Measurements from ENCODE around the gene KLHL20.
"Not testable (repeated sequence)": the region's sequence is repeated elsewhere in the genome, so short reads cannot be mapped to it uniquely, and the experiment has no call there.

KLHL20 gene

DNA sequence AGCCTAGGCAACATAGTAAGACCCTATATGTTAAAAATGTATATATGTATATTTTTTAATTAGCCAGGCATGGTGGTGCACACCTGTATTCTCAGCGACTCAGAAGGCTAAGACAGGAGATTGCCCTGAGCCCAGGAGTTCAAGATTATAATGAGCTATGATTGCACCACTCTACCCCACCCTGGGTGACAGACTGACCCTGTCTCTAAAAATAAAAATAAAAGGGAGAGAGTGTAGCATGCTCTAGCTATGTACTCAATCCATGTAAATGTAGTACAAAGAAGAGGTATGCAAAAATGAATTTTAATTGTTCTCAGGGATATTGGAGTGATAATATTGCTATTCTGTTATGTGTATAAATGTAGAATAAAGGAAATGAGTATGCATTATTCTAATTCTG, 56.8 kb downstream of the KLHL20 start:
- no peaks in the 10 kb centered on the region for H3K4me1 Mint-ChIP-seq (ENCODE audit: low read depth)
- H3K4me3 Mint-ChIP-seq, result no peak overlapping the region
- peaks cover 21% of the 10 kb centered on the region for H3K36me3 Mint-ChIP-seq (ENCODE audit: low read depth)
- no peaks in the 10 kb centered on the region for H3K27me3 Mint-ChIP-seq (ENCODE audit: low read depth)
- H3K9me3 Mint-ChIP-seq, result no peaks in the 10 kb centered on the region
- no peak overlapping the region for H3K27ac Mint-ChIP-seq

DNA sequence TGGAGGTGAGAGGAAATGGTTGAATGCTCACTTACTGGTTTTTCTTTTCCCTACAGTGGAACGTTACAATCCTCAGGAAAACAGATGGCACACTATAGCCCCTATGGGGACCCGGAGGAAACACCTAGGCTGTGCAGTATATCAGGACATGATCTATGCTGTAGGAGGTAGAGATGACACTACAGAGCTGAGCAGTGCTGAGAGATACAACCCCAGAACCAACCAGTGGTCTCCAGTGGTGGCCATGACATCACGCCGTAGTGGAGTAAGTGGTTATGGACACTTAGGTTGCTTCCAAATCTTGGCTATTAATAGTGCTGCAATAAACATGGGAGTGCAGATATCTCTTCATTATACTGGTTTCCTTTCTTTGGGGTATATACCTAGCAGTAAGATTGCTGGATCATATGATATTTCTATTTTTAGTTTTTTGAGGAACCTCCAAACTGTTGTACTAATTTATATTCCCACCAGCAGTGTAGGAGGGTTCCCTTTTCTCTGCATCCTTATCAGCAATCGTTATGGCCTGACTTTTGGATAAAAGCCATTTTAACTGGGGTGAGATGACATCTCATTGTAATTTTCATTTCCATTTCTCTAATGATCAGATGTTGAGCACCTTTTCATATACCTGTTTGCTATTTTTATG, 60.9 kb downstream of the KLHL20 start:
- H3K4me1 Mint-ChIP-seq (ENCODE audit: low read depth), result no peaks in the 10 kb centered on the region
- H3K9me3 Mint-ChIP-seq, result no peaks in the 10 kb centered on the region
- no peaks in the 10 kb centered on the region for H3K27me3 Mint-ChIP-seq (ENCODE audit: low read depth)
- peaks cover 36% of the 10 kb centered on the region for H3K36me3 Mint-ChIP-seq (ENCODE audit: low read depth)
- no peak overlapping the region for H3K4me3 Mint-ChIP-seq
- no peak overlapping the region for H3K27ac Mint-ChIP-seq

DNA sequence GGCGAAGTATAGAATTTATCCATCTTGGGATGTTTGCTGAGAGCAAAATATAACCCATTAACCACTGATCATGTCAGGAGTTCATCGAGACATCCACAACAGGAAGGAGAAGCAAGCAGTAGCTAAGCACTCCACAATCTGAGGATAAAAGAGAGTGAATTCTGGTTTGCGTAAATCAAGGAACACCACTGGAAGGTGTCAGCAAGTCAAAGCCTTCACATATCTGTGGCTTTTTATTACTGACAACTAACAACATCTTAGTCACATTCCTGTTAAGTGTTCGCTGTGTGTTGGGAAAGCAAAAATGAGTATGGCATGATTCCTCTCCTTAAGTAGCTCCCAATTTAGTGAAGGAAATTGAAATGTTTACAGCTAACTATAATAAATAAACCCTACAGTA, 65.2 kb downstream of the KLHL20 start:
- H3K9me3 Mint-ChIP-seq, result no peaks in the 10 kb centered on the region
- no peak overlapping the region for H3K4me3 Mint-ChIP-seq
- H3K27me3 Mint-ChIP-seq (ENCODE audit: low read depth), result no peaks in the 10 kb centered on the region
- peaks cover 41% of the 10 kb centered on the region for H3K36me3 Mint-ChIP-seq (ENCODE audit: low read depth)
- H3K27ac Mint-ChIP-seq, result no peak overlapping the region
- no peaks in the 10 kb centered on the region for H3K4me1 Mint-ChIP-seq (ENCODE audit: low read depth)

DNA sequence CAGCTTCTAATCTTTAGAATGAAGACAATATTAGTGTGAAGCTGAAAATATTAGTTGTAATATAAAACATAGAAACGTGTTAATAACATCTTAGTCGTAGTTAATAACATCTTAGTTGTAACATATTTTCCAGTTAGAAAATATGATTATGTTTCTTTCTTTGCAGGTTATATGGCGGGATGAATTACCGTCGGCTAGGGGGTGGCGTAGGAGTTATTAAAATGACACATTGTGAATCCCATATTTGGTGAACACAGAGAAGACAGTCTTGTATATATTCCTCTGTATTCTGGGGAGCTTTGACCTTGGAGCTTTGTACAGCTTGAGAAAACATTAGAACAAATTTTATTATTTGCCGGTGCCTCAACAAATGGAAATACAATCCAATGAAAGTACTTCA, 70.2 kb downstream of the KLHL20 start:
- no peak overlapping the region for H3K4me3 Mint-ChIP-seq
- H3K36me3 Mint-ChIP-seq (ENCODE audit: low read depth), result peaks cover 12% of the 10 kb centered on the region
- no peaks in the 10 kb centered on the region for H3K27me3 Mint-ChIP-seq (ENCODE audit: low read depth)
- no peak overlapping the region for H3K27ac Mint-ChIP-seq
- no peaks in the 10 kb centered on the region for H3K9me3 Mint-ChIP-seq
- H3K4me1 Mint-ChIP-seq (ENCODE audit: low read depth), result no peaks in the 10 kb centered on the region

DNA sequence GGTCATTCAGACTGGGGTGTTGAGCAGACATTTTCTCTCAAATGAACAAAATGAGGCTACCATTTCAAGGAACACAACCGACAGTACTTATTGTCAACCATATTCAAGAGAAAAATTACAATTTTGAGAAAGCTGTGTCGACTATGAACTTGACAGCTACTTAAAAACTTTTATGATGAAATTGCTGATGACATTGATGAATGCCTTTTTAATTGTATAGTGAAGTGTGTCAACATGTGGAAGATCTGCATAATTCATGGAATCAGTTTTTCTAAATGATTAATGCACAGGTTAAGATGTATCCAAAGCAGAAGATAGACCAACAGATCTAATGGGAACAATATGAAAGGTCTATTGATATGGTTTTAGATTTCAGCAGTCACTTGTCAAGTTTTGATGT, 75.1 kb downstream of the KLHL20 start:
- Mint-ChIP-seq H3K4me1 (ENCODE audit: low read depth) (no peaks in the 10 kb centered on the region), H3K9me3 (no peaks in the 10 kb centered on the region), H3K27me3 (ENCODE audit: low read depth) (no peaks in the 10 kb centered on the region), H3K36me3 (ENCODE audit: low read depth) (peaks cover 14% of the 10 kb centered on the region), H3K27ac (no peak overlapping the region), H3K4me3 (no peak overlapping the region)

DNA sequence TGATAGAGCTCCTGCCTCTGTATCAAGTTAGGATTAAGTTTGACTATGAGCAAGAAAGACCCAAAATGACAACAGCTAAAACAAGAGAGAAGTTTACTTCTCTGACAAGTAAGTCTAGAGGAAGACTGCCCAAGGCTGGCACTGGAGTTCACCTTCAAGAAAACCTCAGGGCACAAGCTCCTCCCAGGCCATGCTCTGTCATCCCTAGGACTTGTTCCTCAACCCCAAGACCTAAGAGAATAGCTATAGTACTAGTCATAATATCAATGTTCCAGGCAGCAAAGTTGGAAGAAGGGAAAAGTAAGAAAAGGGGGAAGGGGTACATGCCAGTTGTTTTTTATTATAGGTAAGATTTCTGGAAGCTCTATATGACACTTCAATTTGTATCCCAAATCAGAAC, 83.3 kb downstream of the KLHL20 start:
- Mint-ChIP-seq H3K4me3 (no peak overlapping the region), H3K4me1 (ENCODE audit: low read depth) (no peaks in the 10 kb centered on the region), H3K27ac (no peak overlapping the region), H3K36me3 (ENCODE audit: low read depth) (peaks cover 33% of the 10 kb centered on the region), H3K9me3 (no peaks in the 10 kb centered on the region), H3K27me3 (ENCODE audit: low read depth) (no peaks in the 10 kb centered on the region)

DNA sequence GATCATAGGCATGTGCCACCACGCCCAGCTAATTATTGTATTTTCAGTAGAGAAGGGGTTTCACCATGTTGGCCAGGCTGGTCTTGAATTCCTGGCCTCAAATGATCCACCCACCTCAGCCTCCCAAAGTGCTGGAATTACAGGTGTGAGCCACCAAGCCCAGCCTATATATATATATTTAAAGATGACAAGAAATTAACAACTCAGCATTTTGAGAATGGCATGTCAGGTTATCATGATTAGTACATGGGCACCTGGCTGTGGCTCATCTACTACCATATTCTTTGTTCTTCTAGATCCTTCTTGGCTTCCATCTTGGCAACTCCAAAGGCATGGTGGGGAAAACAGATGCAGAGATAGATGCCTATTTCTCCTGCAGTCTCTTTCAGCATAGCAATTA, 85.2 kb downstream of the KLHL20 start:
- H3K9me3 Mint-ChIP-seq; H3K27ac Mint-ChIP-seq; H3K4me1 Mint-ChIP-seq (ENCODE audit: low read depth); H3K27me3 Mint-ChIP-seq (ENCODE audit: low read depth); H3K4me3 Mint-ChIP-seq: not testable (repeated sequence)
- peaks cover 30% of the 10 kb centered on the region for H3K36me3 Mint-ChIP-seq (ENCODE audit: low read depth)

DNA sequence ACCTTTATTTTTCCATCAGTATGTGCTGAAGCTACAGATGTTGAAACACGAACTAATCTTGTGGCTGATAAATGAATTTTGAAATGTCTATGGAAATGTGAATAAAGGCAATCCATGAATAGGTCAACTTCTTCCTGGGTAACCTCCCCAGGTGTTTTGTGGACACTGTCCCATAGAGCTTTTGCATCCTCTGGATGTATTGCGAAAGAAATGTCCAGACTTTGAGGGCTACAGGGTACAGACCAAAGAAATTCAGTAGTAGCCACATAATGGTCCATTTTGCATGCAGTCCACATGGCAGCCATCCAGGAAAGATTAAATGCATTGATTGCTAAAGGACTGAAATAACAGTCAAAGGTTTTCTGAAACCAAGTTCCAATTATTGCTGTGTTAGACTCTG, 88.2 kb downstream of the KLHL20 start:
- no peak overlapping the region for H3K27ac Mint-ChIP-seq
- H3K4me3 Mint-ChIP-seq, result no peak overlapping the region
- H3K9me3 Mint-ChIP-seq, result no peaks in the 10 kb centered on the region
- H3K36me3 Mint-ChIP-seq (ENCODE audit: low read depth), result peaks cover 34% of the 10 kb centered on the region
- peaks cover 2% of the 10 kb centered on the region for H3K4me1 Mint-ChIP-seq (ENCODE audit: low read depth)
- H3K27me3 Mint-ChIP-seq (ENCODE audit: low read depth), result no peaks in the 10 kb centered on the region

DNA sequence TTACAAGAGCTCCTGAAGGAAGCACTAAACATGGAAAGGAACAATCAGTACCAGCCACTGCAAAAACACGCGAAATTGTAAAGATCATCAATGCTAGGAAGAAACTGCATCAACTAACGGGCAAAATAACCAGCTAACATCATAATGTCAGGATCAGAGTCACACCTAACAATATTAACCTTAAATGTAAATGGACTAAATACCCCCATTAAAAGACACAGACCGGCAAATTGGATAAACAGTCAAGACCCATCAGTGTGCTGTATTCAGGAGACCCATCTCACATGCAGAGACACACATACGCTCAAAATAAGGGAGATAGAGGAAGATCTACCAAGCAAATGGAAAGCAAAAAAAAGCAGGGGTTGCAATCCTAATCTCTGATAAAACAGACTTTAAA, 98.9 kb downstream of the KLHL20 start:
- H3K4me1 Mint-ChIP-seq (ENCODE audit: low read depth), result peaks cover 31% of the 10 kb centered on the region
- peaks cover 41% of the 10 kb centered on the region for H3K36me3 Mint-ChIP-seq (ENCODE audit: low read depth)
- not testable (repeated sequence) for H3K4me3 Mint-ChIP-seq; H3K27ac Mint-ChIP-seq; H3K27me3 Mint-ChIP-seq (ENCODE audit: low read depth); H3K9me3 Mint-ChIP-seq

DNA sequence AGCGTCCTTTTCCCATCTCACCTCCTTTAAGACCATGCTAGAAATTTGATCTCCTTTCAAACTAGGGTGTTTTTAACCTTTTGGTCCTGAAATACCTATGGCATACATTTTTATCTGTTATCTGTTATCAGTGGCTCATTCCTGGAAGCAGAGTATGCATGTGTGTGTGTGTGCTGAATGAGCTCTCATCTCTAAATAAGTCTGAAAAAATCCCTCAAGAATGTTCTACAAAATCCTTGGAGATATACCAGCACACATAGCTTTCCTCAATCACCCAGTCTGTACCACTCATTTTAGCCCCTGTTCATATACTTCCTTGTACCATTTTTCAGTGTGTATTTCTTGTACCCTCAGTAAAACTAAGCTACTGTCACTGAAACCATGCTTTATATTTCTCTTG, 103.7 kb downstream of the KLHL20 start:
- H3K36me3 Mint-ChIP-seq (ENCODE audit: low read depth), result peaks cover 37% of the 10 kb centered on the region
- no peaks in the 10 kb centered on the region for H3K27me3 Mint-ChIP-seq (ENCODE audit: low read depth)
- H3K27ac Mint-ChIP-seq, result no peak overlapping the region
- H3K9me3 Mint-ChIP-seq, result no peaks in the 10 kb centered on the region
- peaks cover 46% of the 10 kb centered on the region for H3K4me1 Mint-ChIP-seq (ENCODE audit: low read depth)
- no peak overlapping the region for H3K4me3 Mint-ChIP-seq

DNA sequence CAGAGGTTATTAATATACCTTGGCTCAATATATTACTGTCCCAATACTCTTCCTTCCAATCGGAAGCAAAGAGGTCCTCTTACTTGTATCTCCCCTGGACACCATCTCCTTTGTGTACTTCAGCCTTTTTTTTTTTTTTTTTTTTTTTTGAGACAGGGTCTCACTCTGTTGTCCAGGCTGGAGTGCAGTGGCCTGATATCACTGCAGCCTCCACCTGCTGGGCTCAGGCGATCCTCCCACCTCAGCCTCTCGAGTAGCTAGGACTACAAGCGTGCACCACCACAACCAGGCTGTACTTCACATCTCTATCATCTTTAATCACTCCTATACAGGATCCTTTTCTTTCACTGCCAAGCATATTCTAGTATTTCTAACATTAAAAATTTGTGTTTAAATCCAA, 106.9 kb downstream of the KLHL20 start:
- H3K27me3 Mint-ChIP-seq (ENCODE audit: low read depth), result no peaks in the 10 kb centered on the region
- H3K4me1 Mint-ChIP-seq (ENCODE audit: low read depth), result peaks cover 41% of the 10 kb centered on the region
- peak overlapping the region; percentile 94 for H3K4me3 Mint-ChIP-seq
- peak overlapping the region; percentile 11 for H3K27ac Mint-ChIP-seq
- H3K36me3 Mint-ChIP-seq (ENCODE audit: low read depth), result peaks cover 34% of the 10 kb centered on the region
- H3K9me3 Mint-ChIP-seq, result no peaks in the 10 kb centered on the region

DNA sequence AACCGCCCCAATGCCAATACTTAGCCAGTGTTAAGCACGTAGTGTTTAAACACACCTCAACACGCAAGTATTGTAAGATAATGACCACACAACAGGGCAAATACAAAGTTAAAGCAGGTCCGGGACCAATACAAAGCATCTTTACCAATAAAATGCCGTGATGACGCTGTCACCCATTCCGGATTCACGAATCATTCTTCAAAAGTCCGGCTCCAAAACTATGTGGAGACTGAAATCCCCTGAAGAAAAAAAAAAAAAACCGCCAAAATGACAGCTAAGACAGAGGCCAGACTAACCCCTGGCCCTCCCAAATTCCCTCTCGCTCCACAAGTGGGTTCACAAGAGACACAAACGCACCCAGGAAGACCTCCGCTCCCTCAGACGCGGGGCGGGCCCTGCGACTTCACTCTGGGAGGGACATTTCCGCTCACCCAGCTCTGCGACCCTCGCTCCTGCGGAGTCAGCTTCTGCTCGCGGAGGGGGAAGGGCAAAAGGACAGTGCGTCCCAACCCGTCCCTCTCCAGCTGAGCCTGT, 109.1 kb downstream of the KLHL20 start:
- H3K27ac Mint-ChIP-seq, result peak overlapping the region; percentile 95
- H3K9me3 Mint-ChIP-seq, result no peaks in the 10 kb centered on the region
- H3K4me1 Mint-ChIP-seq (ENCODE audit: low read depth), result peaks cover 43% of the 10 kb centered on the region
- peak overlapping the region; percentile 94 for H3K4me3 Mint-ChIP-seq
- peaks cover 28% of the 10 kb centered on the region for H3K36me3 Mint-ChIP-seq (ENCODE audit: low read depth)
- no peaks in the 10 kb centered on the region for H3K27me3 Mint-ChIP-seq (ENCODE audit: low read depth)

DNA sequence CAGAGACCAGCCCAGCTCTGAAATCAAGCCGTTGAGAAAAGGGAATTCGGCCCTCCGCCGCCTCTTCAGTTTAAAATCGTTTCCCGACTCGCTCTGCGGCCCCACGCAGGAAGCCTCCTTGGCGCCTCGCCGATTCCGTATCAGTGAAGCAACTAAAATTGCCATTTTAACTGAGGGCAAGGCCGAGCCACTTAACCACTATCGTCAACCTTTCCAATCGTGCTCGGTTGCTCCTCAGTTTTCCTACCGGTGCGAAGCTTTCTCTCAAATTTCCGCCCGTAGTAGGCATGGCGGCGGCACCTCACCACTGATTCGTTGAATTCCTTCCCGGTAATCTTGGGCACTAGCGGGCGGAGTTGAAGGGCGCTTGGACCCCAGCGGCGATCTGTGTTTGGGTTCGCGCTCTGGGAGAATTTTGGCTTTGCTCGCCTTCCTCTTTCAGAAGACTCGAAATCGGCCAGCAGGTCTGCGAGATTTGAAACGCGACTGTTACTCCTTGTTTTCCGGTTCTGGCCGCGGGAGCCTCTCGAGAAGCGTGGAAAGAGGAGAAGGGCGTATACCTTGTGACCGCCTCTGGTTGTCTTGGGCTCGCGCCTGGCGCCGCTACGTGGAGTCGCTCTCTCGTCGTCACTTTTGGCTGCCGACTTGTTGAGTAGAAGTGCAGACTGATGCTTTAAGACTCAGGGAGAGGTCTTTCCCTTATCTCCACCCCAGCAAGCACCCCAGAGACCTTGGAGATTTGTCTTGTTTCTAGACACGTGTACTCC, 109.7 kb downstream of the KLHL20 start, which contains the start of the genes CENPL and DARS2:
TSS of gene CENPL (minus strand) at position 569 of the 767 bp plus-strand sequence. CDS start 13,584 bp downstream, outside the sequence.
TSS of gene DARS2 (plus strand) at position 359 of the 767 bp plus-strand sequence. CDS start 557 bp downstream, outside the sequence.
- peaks cover 31% of the 10 kb centered on the region for H3K36me3 Mint-ChIP-seq (ENCODE audit: low read depth)
- H3K4me1 Mint-ChIP-seq (ENCODE audit: low read depth), result peaks cover 43% of the 10 kb centered on the region
- peak within 1 kb of the TSS; percentile 94 for H3K4me3 Mint-ChIP-seq
- no peaks in the 10 kb centered on the region for H3K9me3 Mint-ChIP-seq
- H3K27me3 Mint-ChIP-seq (ENCODE audit: low read depth), result no peaks in the 10 kb centered on the region
- H3K27ac Mint-ChIP-seq, result peak within 1 kb of the TSS; percentile 95

DNA sequence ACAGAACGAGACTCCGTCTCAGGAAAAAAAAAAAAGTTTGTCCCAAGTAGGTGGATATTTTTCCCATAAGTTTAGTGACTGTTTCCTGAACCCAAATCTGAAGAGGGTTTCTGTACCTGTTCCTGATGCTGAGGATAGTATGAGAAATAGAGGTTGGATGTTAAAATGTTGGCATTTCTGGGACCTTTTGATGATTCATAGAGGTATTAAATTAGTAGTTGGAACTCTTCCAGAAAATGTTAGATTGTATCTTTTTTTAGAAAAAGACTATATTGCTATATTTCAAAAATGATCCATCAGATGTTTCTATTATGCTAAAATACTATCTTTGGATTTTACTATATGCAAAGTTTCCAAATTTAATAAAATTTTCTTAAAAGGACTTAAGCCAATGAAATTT, 112.8 kb downstream of the KLHL20 start:
- peaks cover 24% of the 10 kb centered on the region for H3K4me1 Mint-ChIP-seq (ENCODE audit: low read depth)

DNA sequence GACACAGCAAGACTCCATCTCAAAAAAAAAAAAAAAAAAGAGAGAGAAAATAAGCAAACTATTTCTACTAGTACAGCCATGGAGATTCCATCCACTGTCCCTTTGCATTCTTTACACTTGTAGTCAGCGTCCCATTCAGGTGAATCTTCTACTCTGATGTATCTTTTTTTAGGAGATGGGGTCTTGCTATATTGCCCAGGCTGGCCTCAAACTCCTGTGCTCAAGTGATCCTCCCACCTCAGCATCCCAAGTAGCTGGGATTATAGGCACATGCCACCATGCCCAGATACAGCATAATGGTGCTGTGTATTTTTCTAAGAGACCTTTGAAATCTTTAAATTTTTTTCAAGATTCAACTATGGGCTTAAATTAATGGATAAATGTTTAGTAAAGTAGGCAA, 118.0 kb downstream of the KLHL20 start:
- Mint-ChIP-seq H3K4me3 (no peak overlapping the region), H3K36me3 (ENCODE audit: low read depth) (peaks cover 25% of the 10 kb centered on the region), H3K9me3 (no peaks in the 10 kb centered on the region), H3K27ac (no peak overlapping the region), H3K4me1 (ENCODE audit: low read depth) (peaks cover 5% of the 10 kb centered on the region), H3K27me3 (ENCODE audit: low read depth) (no peaks in the 10 kb centered on the region)

More for the DNA sequence above, 112.8 kb downstream of the KLHL20 start:
- no peaks in the 10 kb centered on the region for H3K9me3 Mint-ChIP-seq
- H3K36me3 Mint-ChIP-seq (ENCODE audit: low read depth), result peaks cover 22% of the 10 kb centered on the region
- H3K27me3 Mint-ChIP-seq (ENCODE audit: low read depth), result no peaks in the 10 kb centered on the region
- no peak overlapping the region for H3K4me3 Mint-ChIP-seq
- no peak overlapping the region for H3K27ac Mint-ChIP-seq
